Peyer's patch (tissue), 4 donors: ENCODE measurements around the gene CRACR2A. TPM values are rescaled to one million over a fixed set of nuclear protein-coding genes. Genes with fewer than 3 reads are reported as not detected.

Source experiments
- DNase-seq, 3 donors: peaks; one replicate each; pipeline ENCODE4 v3.0.0-alpha.2; 2017 to 2019
- H3K27ac ChIP-seq, 4 donors: fragments of 200-600 bp; sonication (generic); one replicate each; pipeline ENCODE4 v1.5.1; 2016 to 2019
- H3K27me3 ChIP-seq, 2 donors: fragments of 200-600 bp; sonication (generic); one replicate each; pipeline ENCODE4 v1.5.1; 2019
- H3K36me3 ChIP-seq, 3 donors: fragments of 200-600 bp; sonication (generic); one replicate each; pipeline ENCODE4 v1.5.1; 2016 to 2019
- H3K4me1 ChIP-seq, 4 donors: fragments of 200-600 bp; sonication (generic); one replicate each; pipeline ENCODE4 v1.5.1; 2016 to 2019
- H3K4me3 ChIP-seq, 4 donors: fragments of 200-600 bp; sonication (generic); 1 replicate in 3 of 4; 2 replicates in 1 of 4; pipeline ENCODE4 v1.5.1; 2016 to 2019; ENCODE audit warnings: mild to moderate bottlenecking in 1 of 4
- H3K9me3 ChIP-seq, 4 donors: fragments of 200-600 bp; sonication (generic); one replicate each; pipeline ENCODE4 v1.5.1; 2016 to 2019; ENCODE audit warnings: mild to moderate bottlenecking in 1 of 4
- POLR2A ChIP-seq, 2 donors: fragments of 450-650 bp; IDR thresholded peaks; one replicate each; pipeline ENCODE4 v1.5.1; 2017; ENCODE audit warnings: antibody characterized with exemption in 2 of 2, mild to moderate bottlenecking in 2 of 2, moderate library complexity in 2 of 2
- total RNA-seq, 4 donors: library from RNA; depleted of rRNA; stranded (reverse); fragments of >200 nt; gene quantifications; one replicate each; pipeline ENCODE4 v1.1.0, GENCODE V29; 2016
- TF ChIP-seq, protein P1 (sequence below), 6 experiments: fragments of 450-650 bp in 4 of 6; fragments of 200-600 bp in 2 of 6; sonication (generic) in 1 of 6; IDR thresholded peaks; one replicate each; pipeline ENCODE4 v1.5.1; 2017 to 2019; ENCODE audit warnings: antibody characterized with exemption in 6 of 6, mild to moderate bottlenecking in 3 of 6, moderate library complexity in 1 of 6

CRACR2A gene
- total RNA-seq, 4 donors from 2014 or later = 52.3 to 81.7 (median 65.9) TPM

DNA sequence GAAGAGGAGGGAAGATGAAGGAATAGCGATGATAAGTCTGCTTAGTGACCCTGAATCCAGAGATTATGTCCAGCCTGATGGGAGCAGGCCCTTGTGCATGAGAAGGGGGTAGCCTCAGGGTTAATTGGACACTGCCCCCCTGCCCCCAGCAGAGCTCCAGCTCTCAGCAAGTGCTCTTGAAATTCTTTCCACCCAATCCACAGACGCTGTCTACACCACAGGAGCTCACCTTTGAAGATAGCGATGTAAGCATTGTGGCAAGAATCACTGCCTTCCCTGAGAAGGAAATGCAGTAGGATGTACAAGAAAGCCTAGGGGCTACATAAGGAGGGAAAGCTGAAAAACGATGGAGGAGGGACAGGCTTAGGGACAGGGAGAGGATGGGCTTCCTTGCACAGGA is 39.4 kb downstream of the CRACR2A start:
- Histone ChIP-seq H3K4me3 (no peak overlapping the region), H3K27me3 (no peaks in the 10 kb centered on the region), H3K9me3 (no peaks in the 10 kb centered on the region), H3K27ac (no peak overlapping the region), H3K4me1 (no peaks in the 10 kb centered on the region), H3K36me3 (no peaks in the 10 kb centered on the region)
- DNase-seq = no peak
- TF ChIP-seq POLR2A (IDR thresholded peaks at IDR 0.05) = no peak
- TF ChIP-seq, protein P1, sequence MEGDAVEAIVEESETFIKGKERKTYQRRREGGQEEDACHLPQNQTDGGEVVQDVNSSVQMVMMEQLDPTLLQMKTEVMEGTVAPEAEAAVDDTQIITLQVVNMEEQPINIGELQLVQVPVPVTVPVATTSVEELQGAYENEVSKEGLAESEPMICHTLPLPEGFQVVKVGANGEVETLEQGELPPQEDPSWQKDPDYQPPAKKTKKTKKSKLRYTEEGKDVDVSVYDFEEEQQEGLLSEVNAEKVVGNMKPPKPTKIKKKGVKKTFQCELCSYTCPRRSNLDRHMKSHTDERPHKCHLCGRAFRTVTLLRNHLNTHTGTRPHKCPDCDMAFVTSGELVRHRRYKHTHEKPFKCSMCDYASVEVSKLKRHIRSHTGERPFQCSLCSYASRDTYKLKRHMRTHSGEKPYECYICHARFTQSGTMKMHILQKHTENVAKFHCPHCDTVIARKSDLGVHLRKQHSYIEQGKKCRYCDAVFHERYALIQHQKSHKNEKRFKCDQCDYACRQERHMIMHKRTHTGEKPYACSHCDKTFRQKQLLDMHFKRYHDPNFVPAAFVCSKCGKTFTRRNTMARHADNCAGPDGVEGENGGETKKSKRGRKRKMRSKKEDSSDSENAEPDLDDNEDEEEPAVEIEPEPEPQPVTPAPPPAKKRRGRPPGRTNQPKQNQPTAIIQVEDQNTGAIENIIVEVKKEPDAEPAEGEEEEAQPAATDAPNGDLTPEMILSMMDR (IDR thresholded peaks at IDR 0.05) = no peak

DNA sequence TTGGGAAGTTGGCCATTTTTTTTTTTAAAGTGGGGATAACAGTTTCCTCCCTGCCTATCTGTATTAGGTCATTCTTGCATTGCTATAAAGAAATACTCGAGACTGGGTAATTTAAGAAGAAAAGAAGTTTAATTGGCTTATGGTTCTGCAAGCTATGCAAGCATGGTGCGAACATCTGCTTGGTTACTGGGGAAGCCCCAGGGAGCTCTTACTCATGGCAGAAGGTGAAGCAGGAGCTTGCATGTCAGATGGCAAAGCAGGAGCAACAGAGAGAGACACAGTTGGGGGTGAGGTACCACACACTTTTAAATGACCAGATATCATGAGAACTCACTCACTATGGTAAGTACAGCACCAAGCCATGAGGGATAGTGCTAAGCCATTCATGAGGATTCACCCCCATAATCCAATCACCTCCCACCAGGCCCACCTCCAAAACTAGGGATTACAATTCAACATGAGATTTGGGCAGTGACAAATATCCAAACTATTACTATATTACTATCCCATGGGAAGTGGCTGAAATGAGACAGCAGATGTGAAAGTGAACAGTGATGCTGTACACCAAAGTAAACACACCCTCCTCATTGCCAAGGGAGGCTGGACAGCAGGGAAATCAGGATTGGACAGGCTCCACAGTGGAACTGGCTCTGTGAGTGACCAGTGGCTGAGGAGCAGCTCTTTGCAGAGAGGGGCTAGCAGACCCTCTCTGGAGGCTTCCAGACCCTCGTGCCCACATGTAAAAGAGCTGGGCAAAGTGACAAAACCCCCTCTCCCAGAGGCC is 40.5 kb downstream of the CRACR2A start:
- Histone ChIP-seq H3K9me3 (no peaks in the 10 kb centered on the region), H3K27me3 (no peaks in the 10 kb centered on the region), H3K36me3 (no peaks in the 10 kb centered on the region), H3K4me3 (no peak overlapping the region), H3K27ac (no peak overlapping the region), H3K4me1 (no peaks in the 10 kb centered on the region)
- DNase-seq = no peak
- TF ChIP-seq, protein P1 (IDR thresholded peaks at IDR 0.05) = no peak
- no peak for TF ChIP-seq POLR2A (IDR thresholded peaks at IDR 0.05)

DNA sequence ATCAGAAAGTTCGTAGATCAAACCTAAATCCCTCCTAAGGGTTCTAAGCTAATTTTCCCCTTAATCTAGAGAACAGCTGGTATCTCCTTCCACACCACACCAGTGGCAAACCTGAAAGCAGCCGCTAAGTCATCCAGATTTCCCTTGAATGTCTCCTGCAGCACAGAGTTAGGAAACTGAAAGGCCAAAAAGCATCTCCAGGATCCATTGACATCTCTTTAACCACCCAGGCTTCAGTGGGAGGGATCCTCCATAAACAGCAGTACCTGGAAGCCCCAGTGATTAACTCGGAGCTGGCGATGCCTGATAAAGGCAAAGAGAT is 47.6 kb downstream of the CRACR2A start:
- H3K4me3 ChIP-seq = no peak overlapping the region
- H3K36me3 ChIP-seq = no peaks in the 10 kb centered on the region
- DNase-seq = no peak
- TF ChIP-seq, protein P1 (IDR thresholded peaks at IDR 0.05) = no peak
- no peak for TF ChIP-seq POLR2A (IDR thresholded peaks at IDR 0.05)
- H3K9me3 ChIP-seq = no peaks in the 10 kb centered on the region
- peaks cover 0 to 4% (median 0%) of the 10 kb centered on the region in 4 donors for H3K4me1 ChIP-seq
- H3K27me3 ChIP-seq = no peaks in the 10 kb centered on the region
- peak overlapping the region in 1 of 4 donors; percentile 47 for H3K27ac ChIP-seq

DNA sequence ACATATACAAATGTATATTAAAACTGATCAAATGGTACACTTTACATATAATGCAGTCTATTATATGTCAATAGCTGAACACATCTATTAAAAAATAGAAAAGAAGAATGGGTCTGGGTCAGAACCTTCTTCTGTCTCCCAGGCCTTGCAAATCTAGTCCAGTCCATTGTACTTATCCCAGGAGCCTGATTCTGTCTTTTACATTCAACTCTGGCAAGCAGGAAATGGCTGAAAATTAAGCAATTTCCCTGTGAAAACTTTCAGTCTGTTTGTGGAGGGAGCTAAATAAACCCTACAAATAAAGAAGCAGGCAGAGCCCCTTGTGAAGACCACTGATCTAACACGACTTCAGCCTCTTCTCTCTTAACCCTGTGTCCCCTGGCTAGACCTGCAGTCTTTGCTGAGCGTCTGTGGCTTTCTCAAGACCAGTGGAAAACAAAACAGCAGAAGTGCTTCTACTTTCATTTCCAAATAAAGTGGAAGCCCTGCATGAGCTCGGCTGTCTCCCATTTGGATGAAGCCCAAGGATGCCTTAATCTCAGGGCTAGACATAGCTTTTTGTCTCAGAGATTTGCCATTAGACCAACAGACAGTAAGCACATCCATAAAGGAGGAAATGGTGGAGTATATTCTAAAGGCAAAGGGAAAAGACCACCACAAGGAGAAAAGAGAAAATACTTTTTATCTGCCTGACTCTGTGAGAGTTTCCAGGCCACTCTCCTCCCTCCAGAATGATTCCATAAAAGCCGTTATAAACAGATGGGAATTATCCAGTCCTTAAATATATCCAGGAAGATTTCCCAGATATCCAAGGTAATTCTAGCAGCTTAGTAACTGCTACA is 48.2 kb downstream of the CRACR2A start:
- Histone ChIP-seq H3K36me3 (no peaks in the 10 kb centered on the region), H3K27ac (peak overlapping the region in 1 of 4 donors; percentile 47), H3K4me1 (peaks cover 0 to 4% (median 0%) of the 10 kb centered on the region in 4 donors), H3K4me3 (no peak overlapping the region), H3K9me3 (no peaks in the 10 kb centered on the region), H3K27me3 (no peaks in the 10 kb centered on the region)
- no peak for DNase-seq
- TF ChIP-seq, protein P1 (IDR thresholded peaks at IDR 0.05) = no peak
- no peak for TF ChIP-seq POLR2A (IDR thresholded peaks at IDR 0.05)

DNA sequence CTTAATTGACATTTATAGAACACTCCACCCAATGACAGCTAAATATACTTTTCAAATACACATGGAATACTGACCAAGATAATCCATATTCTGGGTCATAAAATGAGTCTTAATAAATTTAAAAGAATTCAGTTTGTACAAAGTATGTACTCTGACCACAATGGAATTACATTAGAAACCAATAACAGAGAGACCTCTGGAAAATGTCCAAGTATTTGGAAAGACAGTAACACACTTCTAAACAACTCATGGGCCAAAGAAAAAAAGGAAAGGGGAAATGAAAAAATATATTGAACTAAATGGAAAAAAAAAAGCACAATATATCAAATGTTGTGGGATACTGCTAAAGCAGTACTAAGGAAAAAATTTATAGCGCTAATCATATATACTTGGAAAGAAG is 52.0 kb downstream of the CRACR2A start:
- Histone ChIP-seq H3K4me1 (peaks cover 0 to 2% (median 0%) of the 10 kb centered on the region in 4 donors), H3K9me3 (no peaks in the 10 kb centered on the region), H3K4me3 (no peak overlapping the region), H3K27me3 (no peaks in the 10 kb centered on the region), H3K36me3 (no peaks in the 10 kb centered on the region), H3K27ac (no peak overlapping the region)
- TF ChIP-seq, protein P1 (IDR thresholded peaks at IDR 0.05) = no peak
- TF ChIP-seq POLR2A (IDR thresholded peaks at IDR 0.05) = no peak
- DNase-seq = no peak
